GM12872 (cell line): ENCODE data around the gene LIMCH1.

Experiments used
- TF ChIP-seq, protein P1 (sequence below): IDR thresholded peaks from 3 replicates; pipeline ENCODE4 v1.5.1; 2011; ENCODE audit warnings: low read depth, mild to moderate bottlenecking, low read length, moderate library complexity; ENCODE audit not compliant: insufficient read depth

LIMCH1 gene

DNA sequence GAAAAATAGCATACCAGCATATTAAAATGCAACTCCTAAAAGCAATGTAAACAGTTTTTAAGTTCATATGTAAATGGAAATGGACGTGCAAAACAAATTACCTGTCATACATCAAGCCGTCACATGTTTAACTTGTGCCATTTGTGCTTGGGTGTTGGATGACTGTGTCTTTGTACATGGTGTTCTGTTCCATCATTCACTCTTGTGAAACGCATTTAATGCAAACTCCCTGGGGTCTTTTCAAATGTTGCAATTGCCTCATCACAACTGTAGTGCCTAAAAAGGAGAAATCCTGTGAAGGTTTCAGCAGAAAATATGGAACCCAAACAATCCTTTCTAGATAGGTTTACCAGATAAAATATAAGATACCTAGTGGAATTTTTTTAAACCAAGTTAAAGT lies 158.2 kb downstream of the LIMCH1 start:
- TF ChIP-seq, protein P1, sequence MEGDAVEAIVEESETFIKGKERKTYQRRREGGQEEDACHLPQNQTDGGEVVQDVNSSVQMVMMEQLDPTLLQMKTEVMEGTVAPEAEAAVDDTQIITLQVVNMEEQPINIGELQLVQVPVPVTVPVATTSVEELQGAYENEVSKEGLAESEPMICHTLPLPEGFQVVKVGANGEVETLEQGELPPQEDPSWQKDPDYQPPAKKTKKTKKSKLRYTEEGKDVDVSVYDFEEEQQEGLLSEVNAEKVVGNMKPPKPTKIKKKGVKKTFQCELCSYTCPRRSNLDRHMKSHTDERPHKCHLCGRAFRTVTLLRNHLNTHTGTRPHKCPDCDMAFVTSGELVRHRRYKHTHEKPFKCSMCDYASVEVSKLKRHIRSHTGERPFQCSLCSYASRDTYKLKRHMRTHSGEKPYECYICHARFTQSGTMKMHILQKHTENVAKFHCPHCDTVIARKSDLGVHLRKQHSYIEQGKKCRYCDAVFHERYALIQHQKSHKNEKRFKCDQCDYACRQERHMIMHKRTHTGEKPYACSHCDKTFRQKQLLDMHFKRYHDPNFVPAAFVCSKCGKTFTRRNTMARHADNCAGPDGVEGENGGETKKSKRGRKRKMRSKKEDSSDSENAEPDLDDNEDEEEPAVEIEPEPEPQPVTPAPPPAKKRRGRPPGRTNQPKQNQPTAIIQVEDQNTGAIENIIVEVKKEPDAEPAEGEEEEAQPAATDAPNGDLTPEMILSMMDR, result no peak

- TF ChIP-seq, protein P1, result no peak
Observed at GRCh38 chr4:41696763-41697162, 158.8 kb downstream of the LIMCH1 start.

DNA sequence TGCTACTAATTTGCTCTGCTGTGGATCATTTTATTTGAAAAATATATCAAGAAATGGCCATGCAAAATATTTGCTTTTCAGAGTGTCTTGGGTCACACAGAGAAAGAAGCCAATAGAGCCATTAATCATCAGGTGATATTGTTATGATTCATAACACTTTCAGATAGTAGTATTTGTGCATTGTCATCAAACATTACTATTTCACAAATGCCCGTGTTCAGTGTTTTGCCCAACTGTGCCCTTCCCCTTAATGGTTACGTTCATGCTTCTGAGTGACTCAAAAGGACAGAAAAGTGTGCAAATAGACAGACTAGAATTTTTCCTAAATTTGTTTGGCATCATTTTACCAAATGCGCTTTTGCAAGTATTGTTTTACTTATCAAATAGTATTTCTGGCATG lies 164.0 kb downstream of the LIMCH1 start:
- TF ChIP-seq, protein P1, result no peak

GRCh38 chr4:41702770-41703169 lies 164.8 kb downstream of the LIMCH1 start:
- TF ChIP-seq, protein P1, result no peak

DNA sequence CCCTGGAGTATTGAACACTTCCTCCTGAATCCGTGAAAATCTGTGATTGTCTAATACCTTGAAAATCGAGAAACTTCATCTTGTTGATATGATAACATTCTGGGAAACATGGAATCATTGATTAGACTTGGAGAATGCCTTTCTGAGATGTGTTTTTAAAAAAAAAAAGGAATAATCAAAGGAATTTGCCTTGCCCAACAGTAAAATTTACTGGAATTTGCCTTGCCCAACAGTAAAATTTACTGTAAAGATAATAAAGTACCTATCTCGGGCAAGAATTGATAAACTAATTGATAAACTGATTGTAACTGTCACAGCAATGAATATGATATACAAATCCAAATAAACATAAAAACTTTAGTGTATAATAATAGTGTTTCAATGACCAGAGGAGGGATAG lies 165.8 kb downstream of the LIMCH1 start:
- TF ChIP-seq, protein P1, result no peak

GRCh38 chr4:41709844-41710481 lies 172.0 kb downstream of the LIMCH1 start:
- TF ChIP-seq, protein P1, result no peak

GRCh38 chr4:41712425-41712824 lies 174.5 kb downstream of the LIMCH1 start:
- TF ChIP-seq, protein P1, result no peak
